NCI-H2081 (cell line): ENCODE measurements around the gene ACAT2.
"Not testable (repeated sequence)": the region's sequence is repeated elsewhere in the genome, so short reads cannot be mapped to it uniquely, and the experiment has no call there.

Experiments used
- DNase-seq, 2 experiments: peaks; one replicate each; lab custom pipeline; 2025; lab: John Stamatoyannopoulos, UW

The ACAT2 gene

GRCh38 chr6:159813781-159814180 lies 51.9 kb downstream of the ACAT2 start:
- no peak for DNase-seq

DNA sequence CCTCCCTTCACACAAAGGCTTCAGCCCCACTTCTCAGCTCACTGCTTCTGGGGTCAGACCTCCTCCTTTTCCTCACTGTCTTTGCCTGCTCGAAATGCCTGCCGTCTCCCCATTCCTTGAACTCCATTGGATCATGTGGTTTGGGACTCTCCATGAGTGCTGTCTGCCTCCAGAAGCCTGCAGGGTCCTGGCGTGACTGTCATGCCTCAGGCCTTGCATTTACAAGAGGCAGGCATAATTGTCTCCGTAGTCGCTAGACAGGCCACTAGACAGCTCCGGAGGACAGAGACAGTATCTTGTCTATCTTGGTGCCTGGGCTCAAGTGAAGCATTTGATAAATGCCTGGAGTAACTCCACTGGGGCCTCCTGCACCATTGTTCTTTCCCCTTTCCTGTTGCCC lies 53.6 kb downstream of the ACAT2 start:
- no peak for DNase-seq

GRCh38 chr6:159816775-159817174 lies 54.9 kb downstream of the ACAT2 start:
- DNase-seq = not testable (repeated sequence)

GRCh38 chr6:159817951-159818739 lies 56.3 kb downstream of the ACAT2 start:
- no peak for DNase-seq

DNA sequence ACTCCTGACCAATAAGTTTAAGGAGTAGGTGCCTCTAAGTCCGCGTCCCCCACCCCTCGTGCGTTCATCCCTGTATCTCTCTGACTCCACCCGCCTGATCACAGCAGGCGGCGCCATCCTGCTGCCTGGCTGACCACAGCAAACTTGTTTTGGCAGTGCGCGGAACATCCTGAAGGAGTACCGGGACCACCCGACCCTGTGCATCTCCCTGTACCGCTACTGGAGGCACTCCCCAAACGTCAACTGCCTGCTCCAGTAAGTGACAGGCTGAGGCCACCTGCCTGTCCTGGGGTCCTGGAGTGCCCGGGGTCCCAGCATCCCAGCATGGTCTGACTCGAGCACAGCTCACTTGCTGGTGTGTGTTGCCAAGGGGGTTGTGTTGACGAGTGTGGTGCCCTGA lies 57.3 kb downstream of the ACAT2 start:
- no peak for DNase-seq

GRCh38 chr6:159819932-159820640 lies 58.2 kb downstream of the ACAT2 start:
- no peak for DNase-seq

- DNase-seq = no peak
Measured at GRCh38 chr6:159821122-159821521, 59.3 kb downstream of the ACAT2 start.

DNA sequence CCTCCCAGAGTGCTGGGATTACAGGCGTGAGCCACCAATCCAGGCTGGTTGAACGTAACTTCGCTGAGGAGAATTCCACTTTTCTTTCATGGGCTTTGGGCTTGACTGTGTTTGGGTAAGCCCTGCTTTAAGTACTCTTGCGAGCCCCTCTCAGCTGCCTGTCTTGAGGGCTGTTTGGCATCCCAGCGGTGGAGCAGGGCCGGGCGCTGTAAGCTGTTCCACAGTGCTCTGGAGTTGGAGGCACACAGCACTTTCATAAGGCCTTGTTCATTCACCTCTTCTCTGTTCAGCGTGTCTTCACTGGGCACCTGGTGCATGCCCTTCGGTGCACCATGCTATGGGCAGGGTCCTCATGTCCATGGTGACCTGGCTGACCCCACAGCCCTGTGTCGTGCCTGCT lies 59.9 kb downstream of the ACAT2 start:
- no peak for DNase-seq

GRCh38 chr6:159823953-159824352 lies 62.1 kb downstream of the ACAT2 start:
- no peak for DNase-seq

- not testable (repeated sequence) for DNase-seq
Measured at GRCh38 chr6:159824690-159825089, 62.8 kb downstream of the ACAT2 start.

- no peak for DNase-seq
Measured at GRCh38 chr6:159826004-159826403, 64.2 kb downstream of the ACAT2 start.

DNA sequence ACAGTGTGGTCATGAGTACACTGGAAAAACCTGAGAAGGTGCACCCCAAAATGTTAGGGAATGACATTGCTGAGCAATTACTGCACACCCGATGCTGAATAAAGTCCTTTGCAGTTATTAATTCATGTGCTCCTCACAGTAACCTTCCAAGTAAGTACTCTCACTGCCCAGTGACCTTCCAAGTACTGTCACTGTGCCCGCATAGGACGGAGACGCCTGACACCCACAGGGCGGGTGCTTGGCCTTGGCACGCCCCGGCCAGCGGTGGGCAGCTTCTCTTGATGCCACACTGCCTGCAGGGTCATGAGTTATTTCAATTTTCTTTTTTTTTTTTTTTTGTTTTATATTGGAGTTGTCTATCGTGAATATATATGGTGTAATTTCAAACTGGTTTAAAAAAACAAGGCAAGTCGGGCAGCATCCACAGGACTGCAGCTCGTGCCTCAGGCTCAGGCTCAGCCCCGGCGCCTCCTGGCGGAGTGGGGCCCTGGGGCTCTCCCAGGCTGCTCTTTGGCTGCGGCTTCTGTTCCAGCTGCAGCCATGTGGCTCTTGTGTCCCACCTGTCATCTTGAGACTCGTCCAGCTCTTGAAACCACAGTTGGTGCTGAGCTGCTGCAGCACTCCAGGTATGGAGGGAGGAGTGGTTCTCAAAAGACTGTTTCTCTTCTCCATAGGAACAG lies 65.3 kb downstream of the ACAT2 start:
- DNase-seq = no peak

GRCh38 chr6:159828074-159828473 lies 66.2 kb downstream of the ACAT2 start:
- no peak for DNase-seq
